Calu3 (cell line): ENCODE results near the gene DAPL1. TPM values are rescaled to one million over a fixed set of nuclear protein-coding genes. Genes with fewer than 3 reads are reported as not detected.

Experiments used
- BruUV-seq: library from RNA; stranded (reverse); fragments of 400-500 nt; replicated peaks from 2 replicates; lab custom pipeline; 2021; lab: Mats Ljungman, UMichigan
- CTCF ChIA-PET: fragments of 300-600 bp; sonication (Branson Sonifier 250); formaldehyde crosslinking; loops from one replicate; lab custom pipeline; 2022; ENCODE audit warnings: antibody characterized with exemption; lab: Charles Lee
- DNase-seq: peaks from one replicate; pipeline ENCODE4 v3.0.0; 2022
- H3K27ac Mint-ChIP-seq: one replicate; pipeline ENCODE4 v1.8.0; 2022; ENCODE audit warnings: mixed read lengths; ENCODE audit not compliant: unreplicated experiment
- H3K27me3 Mint-ChIP-seq: one replicate; pipeline ENCODE4 v1.8.0; 2022; ENCODE audit warnings: mixed read lengths; ENCODE audit not compliant: unreplicated experiment
- H3K36me3 Mint-ChIP-seq: one replicate; pipeline ENCODE4 v1.8.0; 2022; ENCODE audit warnings: mild to moderate bottlenecking, moderate library complexity, mixed read lengths; ENCODE audit not compliant: insufficient read depth, unreplicated experiment
- H3K4me1 Mint-ChIP-seq: one replicate; pipeline ENCODE4 v1.8.0; 2022; ENCODE audit warnings: mild to moderate bottlenecking, low read depth, mixed read lengths; ENCODE audit not compliant: unreplicated experiment
- H3K4me3 Mint-ChIP-seq: one replicate; pipeline ENCODE4 v1.8.0; 2022; ENCODE audit warnings: mild to moderate bottlenecking, low read depth, moderate library complexity, mixed read lengths; ENCODE audit not compliant: unreplicated experiment
- H3K9me3 Mint-ChIP-seq: one replicate; pipeline ENCODE4 v1.8.0; 2022; ENCODE audit warnings: low read depth, mixed read lengths; ENCODE audit not compliant: unreplicated experiment
- intact Hi-C: fragments of 100-400 bp; cut with micrococcal nuclease; formaldehyde crosslinking; loops from one replicate; pipeline ENCODE4 v1.10.0; 2022; ENCODE audit not compliant: unreplicated experiment
- total RNA-seq: library from RNA; stranded (reverse); gene quantifications from 2 replicates; pipeline ENCODE4 v1.2.3, GENCODE V29; 2022
- TF ChIP-seq, protein P1 (sequence below): fragments of 200-600 bp; IDR thresholded peaks from one replicate; pipeline ENCODE4 v1.8.0; 2022; ENCODE audit warnings: antibody characterized with exemption; ENCODE audit not compliant: unreplicated experiment

Gene DAPL1
- total RNA-seq, 1 experiment from 2014 or later, result not detected

GRCh38 chr2:158777077-158777476 lies 18.0 kb upstream of the DAPL1 start:
- no peak overlapping the region for H3K4me3 Mint-ChIP-seq
- BruUV-seq, result no TSS peak

DNA sequence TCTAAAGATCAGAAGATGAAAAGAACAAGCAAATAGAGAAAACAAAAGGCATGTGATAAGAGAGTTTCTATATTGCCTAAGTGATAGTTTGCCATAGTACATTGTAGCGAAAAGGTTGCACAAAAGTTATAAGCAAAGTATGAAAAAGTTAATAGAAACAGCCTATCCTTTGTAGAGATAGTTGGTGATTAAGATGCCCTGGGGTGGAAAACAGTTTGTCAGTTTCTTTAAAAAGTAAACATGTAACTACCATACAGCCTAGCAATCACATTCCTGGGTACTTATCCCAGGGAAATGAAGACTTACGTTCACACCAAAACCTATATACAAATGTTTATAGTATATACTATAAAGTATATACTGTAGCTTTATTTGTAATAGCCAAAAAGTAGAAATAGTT lies 16.9 kb upstream of the DAPL1 start:
- CTCF ChIA-PET, result no interaction called here
- no TSS peak for BruUV-seq

More at GRCh38 chr2:158777077-158777476, 18.0 kb upstream of the DAPL1 start:
- Mint-ChIP-seq H3K27ac (no peak overlapping the region), H3K9me3 (no peaks in the 10 kb centered on the region), H3K36me3 (no peaks in the 10 kb centered on the region), H3K27me3 (peaks cover 8% of the 10 kb centered on the region), H3K4me1 (no peaks in the 10 kb centered on the region)
- CTCF ChIA-PET, result interaction anchor here (0.5 kb wide), 1 partner anchor 335 kb away, joined by 3 read pairs; no protein-coding TSS in a partner anchor
- no peak for DNase-seq
- intact Hi-C loops, result no loop called here
- TF ChIP-seq, protein P1, sequence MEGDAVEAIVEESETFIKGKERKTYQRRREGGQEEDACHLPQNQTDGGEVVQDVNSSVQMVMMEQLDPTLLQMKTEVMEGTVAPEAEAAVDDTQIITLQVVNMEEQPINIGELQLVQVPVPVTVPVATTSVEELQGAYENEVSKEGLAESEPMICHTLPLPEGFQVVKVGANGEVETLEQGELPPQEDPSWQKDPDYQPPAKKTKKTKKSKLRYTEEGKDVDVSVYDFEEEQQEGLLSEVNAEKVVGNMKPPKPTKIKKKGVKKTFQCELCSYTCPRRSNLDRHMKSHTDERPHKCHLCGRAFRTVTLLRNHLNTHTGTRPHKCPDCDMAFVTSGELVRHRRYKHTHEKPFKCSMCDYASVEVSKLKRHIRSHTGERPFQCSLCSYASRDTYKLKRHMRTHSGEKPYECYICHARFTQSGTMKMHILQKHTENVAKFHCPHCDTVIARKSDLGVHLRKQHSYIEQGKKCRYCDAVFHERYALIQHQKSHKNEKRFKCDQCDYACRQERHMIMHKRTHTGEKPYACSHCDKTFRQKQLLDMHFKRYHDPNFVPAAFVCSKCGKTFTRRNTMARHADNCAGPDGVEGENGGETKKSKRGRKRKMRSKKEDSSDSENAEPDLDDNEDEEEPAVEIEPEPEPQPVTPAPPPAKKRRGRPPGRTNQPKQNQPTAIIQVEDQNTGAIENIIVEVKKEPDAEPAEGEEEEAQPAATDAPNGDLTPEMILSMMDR, result no peak

DNA sequence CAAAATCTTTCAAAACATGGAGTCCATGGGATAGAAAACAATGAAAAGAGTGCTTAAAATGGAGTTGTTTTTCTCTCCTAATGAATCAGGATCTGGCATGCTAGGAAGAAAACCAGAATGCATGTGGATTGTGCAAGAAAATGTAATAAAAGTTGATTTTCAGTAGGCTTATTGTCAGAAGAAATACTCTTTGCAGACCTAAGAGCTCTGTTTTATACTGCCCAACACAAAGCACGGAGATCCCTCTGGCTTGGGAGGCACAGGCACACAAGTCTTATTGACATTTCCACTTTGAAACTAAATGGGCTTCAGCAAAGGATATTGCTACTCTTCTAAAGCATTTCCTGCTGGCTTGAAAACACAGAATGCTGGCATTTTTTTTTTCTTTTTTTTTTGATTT lies 15.5 kb upstream of the DAPL1 start:
- TF ChIP-seq, protein P1, result no peak
- no TSS peak for BruUV-seq
- Mint-ChIP-seq H3K27me3 (peaks cover 8% of the 10 kb centered on the region), H3K36me3 (no peaks in the 10 kb centered on the region), H3K27ac (no peak overlapping the region), H3K4me3 (no peak overlapping the region), H3K9me3 (no peaks in the 10 kb centered on the region), H3K4me1 (no peaks in the 10 kb centered on the region)
- CTCF ChIA-PET, result no interaction called here
- DNase-seq, result no peak
- intact Hi-C loops, result no loop called here

More for the DNA sequence above, 16.9 kb upstream of the DAPL1 start:
- Mint-ChIP-seq H3K9me3 (no peaks in the 10 kb centered on the region), H3K4me1 (no peaks in the 10 kb centered on the region), H3K36me3 (no peaks in the 10 kb centered on the region), H3K4me3 (no peak overlapping the region), H3K27me3 (peaks cover 8% of the 10 kb centered on the region), H3K27ac (no peak overlapping the region)
- TF ChIP-seq, protein P1, result no peak
- DNase-seq, result no peak
- intact Hi-C loops, result no loop called here

- intact Hi-C loops, result no loop called here
- no peaks in the 10 kb centered on the region for H3K4me1 Mint-ChIP-seq
- TF ChIP-seq, protein P1, result no peak
- no TSS peak for BruUV-seq
- no peak overlapping the region for H3K4me3 Mint-ChIP-seq
- CTCF ChIA-PET, result no interaction called here
- peaks cover 8% of the 10 kb centered on the region for H3K27me3 Mint-ChIP-seq
- no peaks in the 10 kb centered on the region for H3K9me3 Mint-ChIP-seq
- H3K36me3 Mint-ChIP-seq, result no peaks in the 10 kb centered on the region
- no peak overlapping the region for H3K27ac Mint-ChIP-seq
- no peak for DNase-seq
Observed at GRCh38 chr2:158781353-158781961, 13.7 kb upstream of the DAPL1 start.
